ENCODE results near the gene TRIM17.

DNA sequence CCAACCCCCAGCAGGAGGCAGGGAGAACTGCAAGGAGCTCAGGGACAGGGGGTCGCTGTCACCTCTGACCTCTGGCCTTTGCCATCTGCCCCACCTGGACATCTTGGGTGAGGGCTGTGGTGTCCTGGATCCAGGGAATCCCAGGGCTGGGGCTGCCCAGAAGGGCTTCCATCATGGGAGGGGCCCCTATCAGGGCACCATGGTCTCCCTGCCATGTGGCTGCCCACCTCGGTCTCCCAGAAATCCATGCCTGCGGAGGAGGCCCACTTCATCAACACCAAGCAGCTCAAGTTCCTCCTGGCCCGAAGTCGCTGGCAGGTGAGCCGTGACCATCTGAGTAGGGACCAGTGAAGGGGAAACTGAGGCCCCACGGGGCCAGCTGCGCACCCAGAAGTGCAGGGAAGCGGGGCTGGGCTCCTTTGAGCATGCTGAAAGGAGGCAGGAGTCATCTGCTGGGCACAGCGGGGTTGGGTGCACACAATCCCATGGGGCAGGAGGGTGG, 46.2 kb downstream of the TRIM17 start:
- TF ChIP-seq, protein P1, sequence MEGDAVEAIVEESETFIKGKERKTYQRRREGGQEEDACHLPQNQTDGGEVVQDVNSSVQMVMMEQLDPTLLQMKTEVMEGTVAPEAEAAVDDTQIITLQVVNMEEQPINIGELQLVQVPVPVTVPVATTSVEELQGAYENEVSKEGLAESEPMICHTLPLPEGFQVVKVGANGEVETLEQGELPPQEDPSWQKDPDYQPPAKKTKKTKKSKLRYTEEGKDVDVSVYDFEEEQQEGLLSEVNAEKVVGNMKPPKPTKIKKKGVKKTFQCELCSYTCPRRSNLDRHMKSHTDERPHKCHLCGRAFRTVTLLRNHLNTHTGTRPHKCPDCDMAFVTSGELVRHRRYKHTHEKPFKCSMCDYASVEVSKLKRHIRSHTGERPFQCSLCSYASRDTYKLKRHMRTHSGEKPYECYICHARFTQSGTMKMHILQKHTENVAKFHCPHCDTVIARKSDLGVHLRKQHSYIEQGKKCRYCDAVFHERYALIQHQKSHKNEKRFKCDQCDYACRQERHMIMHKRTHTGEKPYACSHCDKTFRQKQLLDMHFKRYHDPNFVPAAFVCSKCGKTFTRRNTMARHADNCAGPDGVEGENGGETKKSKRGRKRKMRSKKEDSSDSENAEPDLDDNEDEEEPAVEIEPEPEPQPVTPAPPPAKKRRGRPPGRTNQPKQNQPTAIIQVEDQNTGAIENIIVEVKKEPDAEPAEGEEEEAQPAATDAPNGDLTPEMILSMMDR (conservative IDR thresholded peaks at IDR 0.05 in 1 of 2, IDR thresholded peaks at IDR 0.05 in 1 of 2; ENCODE audit: low read depth in 1 of 2, low read length in 2 of 2): no peak
- no peak for TF ChIP-seq EZH2 (IDR thresholded peaks at IDR 0.05; ENCODE audit: low read length, missing control alignments)
